Measurements from ENCODE around the gene ASCL1. TPM values are rescaled to one million over a fixed set of nuclear protein-coding genes. Genes with fewer than 3 reads are reported as not detected.
A peak's percentile ranks its signal among the peaks of the same experiment; 100 is the strongest.

The ASCL1 gene
- total RNA-seq, 1 donor from 2014 or later: not detected

DNA sequence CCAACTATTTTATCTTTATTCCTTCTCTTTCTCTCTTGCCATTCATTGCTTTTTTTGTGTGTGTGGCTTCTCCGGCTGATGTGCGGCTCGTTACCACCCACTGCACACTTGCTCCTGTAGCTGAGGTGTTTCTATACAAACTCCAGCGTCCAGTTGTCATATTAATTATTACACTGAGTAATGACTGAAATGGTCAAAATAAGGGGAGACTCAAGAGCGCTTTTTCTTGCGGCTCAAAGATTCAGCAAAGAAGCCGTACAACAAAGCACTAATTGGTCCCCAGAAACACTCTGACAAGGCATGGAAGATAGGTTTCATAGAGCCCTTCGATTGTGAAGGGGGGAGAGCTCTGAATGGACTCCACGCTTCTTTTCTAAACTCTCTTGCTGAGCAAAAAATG, 5.6 kb upstream of the ASCL1 start:
- DNase-seq (ENCODE audit: low read depth in 2 of 2): no peak

DNA sequence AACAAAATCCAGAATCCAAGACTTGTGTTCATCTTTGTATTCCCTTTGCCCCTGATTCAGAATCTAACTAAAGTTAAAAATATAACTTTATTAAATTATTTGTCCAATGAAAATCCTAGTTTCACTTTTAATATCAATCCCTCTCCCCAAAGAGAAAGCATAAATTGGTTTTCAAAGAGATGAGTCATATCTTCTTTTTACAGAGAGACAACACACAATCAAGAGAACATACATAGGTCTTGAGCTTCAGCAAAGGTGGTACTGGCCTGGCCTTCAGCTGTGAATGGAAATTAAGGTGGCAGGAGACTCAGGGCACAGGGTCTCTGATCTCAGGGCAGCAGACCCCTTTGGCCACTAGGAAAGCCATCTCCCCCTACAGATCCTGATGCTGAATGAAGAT, 4.3 kb upstream of the ASCL1 start:
- no peak for DNase-seq (ENCODE audit: low read depth in 2 of 2)

DNA sequence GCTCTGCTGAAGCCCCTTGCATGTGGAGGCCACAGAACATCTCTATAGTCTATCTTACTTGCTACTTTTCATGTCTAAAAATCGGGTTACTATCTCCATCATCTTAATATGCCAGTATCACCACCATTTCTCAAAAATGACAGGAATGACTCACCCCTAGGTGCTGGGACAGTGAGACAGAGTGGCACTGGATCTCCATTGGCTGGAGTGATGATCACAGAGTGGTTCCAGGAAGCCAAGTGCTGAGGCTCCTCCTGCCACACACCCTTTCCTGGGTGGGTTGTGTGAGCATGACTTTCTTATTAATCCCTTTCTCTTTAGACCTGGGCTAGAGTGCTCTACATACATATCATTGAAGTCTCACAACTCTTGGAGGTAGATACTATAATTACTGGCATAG, 3.3 kb upstream of the ASCL1 start:
- DNase-seq (ENCODE audit: low read depth in 2 of 2): no peak

DNA sequence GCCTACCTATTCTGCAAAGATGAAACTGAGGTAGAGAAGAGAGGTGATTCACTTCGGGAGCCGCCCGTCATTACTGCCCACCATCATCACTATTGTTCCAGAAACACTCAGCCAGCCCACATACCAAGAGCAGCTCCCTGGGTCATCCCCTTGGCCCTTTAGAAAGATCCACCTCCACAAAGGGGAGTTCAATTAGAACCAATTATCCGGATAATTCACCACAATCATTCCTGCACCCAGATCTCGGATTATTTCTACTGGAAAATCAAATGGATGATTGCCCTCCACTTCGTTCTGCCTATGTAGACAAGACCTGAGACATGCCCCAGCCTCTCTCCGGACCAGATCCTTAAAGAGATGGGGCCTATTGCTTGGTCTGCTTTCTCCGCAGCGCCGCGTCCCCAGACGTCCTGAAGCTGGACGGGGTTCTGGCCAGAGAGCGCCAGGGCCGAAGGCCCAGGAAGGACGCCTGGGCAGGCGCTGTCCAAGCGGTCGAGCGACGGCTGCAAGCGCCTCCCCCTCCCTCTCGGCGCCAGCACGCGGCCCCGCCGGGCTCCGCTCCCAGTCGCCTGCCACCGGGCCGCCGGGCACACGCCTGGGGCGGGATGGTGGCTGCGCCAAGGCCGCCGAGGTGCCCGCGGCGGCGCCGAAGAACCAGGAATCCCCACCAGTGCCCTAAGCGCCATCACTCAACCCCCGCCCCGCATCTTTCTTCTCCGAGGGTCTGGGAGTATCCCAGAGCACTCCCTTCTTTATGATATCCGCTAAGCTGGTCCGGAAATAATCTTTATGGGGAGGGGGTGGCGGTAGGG, 1.3 kb upstream of the ASCL1 start:
- no peak for DNase-seq (ENCODE audit: low read depth in 2 of 2)

DNA sequence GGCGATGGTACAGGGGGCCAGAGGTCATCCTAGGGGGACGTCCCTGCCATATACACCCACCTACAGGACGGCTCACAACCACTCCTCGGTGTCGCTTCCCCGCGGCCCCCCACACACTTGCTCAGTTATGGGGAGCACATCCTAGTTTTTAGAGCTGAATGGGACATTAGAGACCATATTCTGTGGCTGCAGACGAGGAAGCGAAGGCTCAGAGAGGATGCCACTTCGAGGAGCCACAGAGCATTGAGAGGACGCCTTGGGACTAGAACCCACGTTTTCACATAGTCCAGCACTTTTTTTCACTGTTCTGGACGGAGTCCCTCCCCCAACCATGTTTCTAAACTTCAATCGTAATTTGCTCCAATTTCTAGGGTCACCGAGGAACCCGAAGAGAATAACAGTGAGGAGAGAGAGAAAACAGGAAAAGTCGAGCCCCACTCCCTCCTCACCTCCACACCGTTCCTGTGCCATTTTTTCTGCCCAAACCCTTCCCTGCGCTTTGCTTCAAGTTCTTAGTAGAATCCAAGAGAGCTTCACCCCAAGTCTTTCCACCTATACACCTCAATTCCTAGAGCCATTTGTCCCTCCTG, 641 bp upstream of the ASCL1 start:
- no peak for DNase-seq (ENCODE audit: low read depth in 2 of 2)

DNA sequence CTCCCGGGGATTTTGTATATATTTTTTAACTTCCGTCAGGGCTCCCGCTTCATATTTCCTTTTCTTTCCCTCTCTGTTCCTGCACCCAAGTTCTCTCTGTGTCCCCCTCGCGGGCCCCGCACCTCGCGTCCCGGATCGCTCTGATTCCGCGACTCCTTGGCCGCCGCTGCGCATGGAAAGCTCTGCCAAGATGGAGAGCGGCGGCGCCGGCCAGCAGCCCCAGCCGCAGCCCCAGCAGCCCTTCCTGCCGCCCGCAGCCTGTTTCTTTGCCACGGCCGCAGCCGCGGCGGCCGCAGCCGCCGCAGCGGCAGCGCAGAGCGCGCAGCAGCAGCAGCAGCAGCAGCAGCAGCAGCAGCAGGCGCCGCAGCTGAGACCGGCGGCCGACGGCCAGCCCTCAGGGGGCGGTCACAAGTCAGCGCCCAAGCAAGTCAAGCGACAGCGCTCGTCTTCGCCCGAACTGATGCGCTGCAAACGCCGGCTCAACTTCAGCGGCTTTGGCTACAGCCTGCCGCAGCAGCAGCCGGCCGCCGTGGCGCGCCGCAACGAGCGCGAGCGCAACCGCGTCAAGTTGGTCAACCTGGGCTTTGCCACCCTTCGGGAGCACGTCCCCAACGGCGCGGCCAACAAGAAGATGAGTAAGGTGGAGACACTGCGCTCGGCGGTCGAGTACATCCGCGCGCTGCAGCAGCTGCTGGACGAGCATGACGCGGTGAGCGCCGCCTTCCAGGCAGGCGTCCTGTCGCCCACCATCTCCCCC, 777 bp downstream of the ASCL1 start:
- peak in 1 of 2 donors; percentile 43 for DNase-seq (ENCODE audit: low read depth in 2 of 2)

DNA sequence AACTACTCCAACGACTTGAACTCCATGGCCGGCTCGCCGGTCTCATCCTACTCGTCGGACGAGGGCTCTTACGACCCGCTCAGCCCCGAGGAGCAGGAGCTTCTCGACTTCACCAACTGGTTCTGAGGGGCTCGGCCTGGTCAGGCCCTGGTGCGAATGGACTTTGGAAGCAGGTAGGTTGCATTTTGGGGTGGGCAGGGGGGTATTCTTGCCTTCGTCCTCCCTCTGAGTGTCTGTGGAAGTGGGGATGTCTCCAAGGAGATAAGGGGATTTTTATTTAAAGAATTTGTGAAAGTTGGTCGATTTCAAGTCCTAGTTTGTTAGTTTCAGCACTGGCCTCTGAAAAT, 1.3 kb downstream of the ASCL1 start:
- no peak for DNase-seq (ENCODE audit: low read depth in 2 of 2)

DNA sequence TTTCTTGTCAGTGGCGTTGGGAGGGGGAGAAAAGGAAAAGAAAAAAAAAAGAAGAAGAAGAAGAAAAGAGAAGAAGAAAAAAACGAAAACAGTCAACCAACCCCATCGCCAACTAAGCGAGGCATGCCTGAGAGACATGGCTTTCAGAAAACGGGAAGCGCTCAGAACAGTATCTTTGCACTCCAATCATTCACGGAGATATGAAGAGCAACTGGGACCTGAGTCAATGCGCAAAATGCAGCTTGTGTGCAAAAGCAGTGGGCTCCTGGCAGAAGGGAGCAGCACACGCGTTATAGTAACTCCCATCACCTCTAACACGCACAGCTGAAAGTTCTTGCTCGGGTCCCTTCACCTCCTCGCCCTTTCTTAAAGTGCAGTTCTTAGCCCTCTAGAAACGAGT, 1.9 kb downstream of the ASCL1 start:
- no peak for DNase-seq (ENCODE audit: low read depth in 2 of 2)

DNA sequence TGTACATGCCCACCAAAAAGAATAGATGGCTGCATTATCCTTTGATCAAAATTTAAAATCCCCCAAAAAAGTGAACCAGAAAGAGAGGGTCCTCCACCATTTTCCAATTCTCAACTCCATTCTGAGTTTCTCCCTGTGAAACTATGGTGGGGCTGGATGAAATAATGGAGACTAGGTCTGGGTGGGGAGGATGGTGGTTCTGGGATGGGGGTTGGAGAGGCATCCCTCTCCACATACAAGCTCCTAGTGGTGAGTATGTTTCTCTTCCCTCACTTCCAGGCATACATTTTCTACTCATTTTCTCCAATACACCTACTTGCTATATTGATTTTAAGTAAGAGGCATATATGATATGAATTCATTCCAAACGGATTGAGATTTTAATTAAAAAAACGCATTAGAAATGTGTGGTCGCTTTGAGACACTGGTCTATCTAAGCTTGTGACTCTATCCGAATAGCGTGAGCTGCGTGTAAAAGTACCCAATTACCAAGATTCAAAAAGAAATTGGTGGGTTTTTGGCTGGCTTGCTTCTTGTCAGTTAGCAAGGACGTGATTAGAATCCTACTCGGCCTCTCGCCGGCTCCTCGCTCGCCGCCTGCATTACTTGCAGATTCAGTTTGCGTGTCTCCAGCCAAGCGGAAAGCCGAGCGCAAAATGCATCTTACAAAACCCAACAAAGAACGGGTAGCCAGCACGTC, 3.4 kb downstream of the ASCL1 start:
- DNase-seq (ENCODE audit: low read depth in 2 of 2): no peak

DNA sequence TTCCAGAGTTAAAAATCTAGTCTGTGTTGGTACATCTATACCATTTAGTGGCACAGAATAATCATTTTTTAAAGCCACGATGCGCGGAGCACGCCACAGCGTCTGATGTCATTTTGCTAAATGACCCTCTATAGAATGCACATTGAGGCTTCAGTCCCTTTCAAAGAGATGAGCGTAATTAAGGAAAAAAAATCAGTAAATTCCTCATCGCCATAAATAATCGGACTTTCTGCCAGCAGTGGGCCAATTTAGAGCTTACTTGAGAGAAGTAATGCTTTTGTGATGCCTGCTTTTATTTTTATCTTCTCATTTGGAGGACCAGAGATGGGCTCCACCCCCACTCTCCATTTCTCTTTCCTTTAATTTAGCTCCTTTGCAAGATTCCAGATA, 4.0 kb downstream of the ASCL1 start:
- DNase-seq (ENCODE audit: low read depth in 2 of 2): no peak

DNA sequence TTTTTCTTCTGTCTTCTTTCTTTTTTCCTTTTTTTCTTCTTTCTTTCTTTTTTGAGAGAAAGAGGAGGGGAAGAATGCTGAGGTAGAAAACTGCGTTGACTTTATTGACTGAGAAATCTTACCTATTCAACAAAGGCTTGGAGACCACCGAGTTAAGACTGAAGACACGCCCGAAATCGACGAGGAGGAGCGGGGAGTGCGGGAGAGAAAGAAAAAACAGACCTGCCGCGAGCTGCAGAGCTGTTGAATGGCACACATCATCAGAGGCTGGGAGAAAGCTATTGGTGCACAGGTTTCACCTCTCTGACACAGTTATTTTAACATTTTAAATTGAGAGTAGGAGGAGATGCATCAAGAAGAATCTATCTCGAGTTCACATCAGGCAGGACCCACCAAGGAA, 5.1 kb downstream of the ASCL1 start:
- DNase-seq (ENCODE audit: low read depth in 2 of 2): no peak

DNA sequence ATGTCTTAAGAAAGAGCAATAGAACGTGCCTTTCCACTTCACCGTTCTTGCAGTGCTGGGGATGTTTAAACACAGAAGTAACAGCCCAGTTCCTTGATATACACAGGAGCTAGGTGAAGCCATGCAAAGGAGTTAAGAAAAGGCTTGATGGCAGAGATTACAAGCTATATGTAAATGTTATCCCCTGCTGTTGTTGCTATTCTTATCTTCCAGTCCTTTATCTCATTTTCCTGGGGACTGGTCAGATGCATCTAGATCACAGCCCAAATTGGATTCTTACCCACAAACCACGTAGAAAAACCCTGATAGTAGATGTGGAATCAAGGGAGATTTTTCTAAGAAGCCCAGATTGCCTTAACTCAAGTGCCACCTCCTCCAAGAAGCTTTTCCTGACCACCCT, 5.5 kb downstream of the ASCL1 start:
- no peak for DNase-seq (ENCODE audit: low read depth in 2 of 2)

DNA sequence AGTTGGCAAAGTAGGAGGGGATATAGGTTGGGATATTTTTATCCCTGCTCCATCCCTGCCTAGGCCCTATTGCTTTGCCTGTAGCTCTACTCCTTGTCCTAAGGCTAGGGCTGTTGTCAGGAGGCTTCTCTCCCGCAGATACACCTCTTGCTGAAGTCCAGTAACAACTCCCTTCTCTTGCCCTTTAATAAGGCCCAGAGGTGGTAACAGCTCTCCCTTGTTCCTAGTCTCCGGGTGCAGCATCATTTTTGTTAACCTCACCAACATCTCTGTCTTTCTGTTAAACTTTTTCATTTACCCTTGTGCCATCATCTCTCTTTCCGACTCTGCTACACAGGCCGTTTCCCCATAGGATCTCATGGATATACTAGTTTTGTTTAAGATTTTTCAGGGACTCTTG, 6.3 kb downstream of the ASCL1 start:
- no peak for DNase-seq (ENCODE audit: low read depth in 2 of 2)

DNA sequence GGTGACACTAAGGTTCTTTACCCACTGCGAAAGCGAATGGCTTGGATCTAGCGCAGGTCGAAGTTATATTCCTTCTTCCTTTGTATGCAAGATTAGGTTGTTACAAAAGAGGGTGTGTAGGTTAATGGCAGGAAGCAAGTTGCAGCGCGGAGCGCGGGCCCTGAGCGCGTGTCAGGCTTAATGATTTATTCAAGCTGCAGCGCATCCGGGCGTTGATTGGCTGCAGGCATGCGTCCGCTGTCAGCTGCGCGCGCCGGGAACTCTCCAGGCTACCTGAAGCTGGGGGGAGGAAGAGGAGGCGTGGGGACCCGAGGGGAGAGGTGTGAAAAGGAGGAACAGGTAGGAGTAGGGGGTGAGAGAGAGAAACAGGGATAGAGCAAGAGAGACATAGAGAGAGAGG, 7.4 kb downstream of the ASCL1 start:
- DNase-seq (ENCODE audit: low read depth in 2 of 2): no peak

DNA sequence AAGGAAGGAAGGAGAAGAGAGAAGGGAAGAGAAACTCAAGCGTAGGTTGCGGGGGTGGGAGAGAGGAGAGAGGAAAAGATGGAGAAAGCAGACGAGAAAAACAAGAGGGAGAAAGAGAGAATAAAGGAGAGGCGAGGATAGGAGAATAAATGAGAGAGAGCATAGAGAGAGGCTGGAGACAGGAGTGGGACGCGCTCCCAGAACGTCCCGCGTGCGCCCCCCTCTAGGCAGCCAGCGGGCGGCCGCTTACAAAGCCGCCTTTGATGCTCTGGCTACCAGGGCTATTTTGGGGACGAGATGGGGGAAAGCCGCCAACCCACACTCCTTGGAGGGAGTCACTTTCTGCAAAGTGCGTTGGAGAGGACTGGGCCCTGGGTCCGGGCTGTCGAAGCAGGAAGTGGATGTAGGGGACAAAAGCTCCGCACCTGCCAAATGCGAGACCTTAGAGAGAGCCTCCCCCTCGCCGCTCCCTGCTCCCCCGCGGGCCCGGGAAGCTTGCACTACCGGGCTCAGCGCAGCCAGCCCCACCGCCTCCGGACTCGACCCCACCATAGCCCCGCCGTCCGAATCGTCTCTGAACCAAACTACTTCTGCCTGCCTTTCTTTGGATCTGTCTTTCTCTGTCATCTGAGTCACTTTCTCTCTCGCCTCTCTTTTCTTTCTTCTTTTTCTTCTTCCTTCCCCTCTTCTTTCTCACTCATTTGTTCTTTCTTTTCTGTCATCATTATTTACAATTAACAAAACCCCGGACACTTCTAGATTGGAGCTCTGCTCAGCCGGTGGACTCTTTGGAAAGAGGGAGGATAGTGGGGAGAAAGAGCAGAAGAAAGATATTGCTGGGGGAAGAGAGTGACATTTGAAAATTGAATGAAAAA, 8.0 kb downstream of the ASCL1 start:
- DNase-seq (ENCODE audit: low read depth in 2 of 2): no peak

DNA sequence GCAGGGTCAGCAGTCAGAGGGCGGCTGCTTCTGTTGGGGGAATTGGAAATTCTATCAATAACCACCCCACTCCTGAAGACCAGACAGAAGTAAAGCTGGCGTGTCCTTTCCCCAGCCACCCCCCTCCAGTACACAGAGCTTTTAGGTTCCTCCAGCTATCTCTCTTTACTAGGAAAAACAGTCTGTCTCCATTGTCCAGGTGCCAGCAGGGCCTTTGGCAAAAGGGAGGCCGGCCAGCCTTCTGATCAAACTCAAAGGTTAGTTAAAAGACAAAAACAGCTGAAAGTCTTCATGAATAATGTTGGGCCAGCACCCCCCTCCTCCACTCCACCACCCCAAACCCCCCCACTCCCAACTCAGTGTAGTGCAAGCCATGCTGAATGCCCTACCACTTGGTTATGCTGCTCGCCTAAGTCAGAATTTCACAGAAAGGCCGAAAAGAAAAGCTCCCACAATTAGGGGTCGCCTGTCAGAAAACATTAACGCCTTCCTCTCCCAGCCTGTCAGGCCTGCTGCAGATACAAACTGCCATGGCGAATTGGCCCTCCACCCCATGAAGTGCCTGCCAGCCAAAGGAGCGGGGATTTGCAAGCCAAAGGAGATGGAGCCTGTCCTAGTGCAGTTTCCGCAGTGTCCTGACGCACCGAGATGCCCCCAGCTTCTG, 8.9 kb downstream of the ASCL1 start:
- no peak for DNase-seq (ENCODE audit: low read depth in 2 of 2)

DNA sequence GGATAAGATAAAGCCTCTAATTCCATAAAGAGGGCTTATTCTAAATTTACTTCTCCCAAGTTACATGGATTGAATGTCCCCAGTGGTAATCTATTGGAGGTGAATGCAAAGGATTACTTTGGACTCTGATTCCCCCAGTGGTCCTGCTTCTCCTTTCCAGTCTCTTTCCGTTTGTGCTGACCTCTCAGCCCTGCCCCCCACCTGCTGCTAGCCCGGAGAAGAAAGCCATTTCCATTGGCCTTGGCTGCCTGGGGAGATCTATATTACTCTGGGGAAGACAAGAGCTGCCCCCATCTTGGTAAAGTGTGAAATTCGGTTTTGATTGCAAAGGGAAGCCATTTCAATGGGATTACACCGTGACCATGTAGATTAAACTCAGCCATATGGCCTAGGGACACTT, 13.3 kb downstream of the ASCL1 start:
- no peak for DNase-seq (ENCODE audit: low read depth in 2 of 2)

DNA sequence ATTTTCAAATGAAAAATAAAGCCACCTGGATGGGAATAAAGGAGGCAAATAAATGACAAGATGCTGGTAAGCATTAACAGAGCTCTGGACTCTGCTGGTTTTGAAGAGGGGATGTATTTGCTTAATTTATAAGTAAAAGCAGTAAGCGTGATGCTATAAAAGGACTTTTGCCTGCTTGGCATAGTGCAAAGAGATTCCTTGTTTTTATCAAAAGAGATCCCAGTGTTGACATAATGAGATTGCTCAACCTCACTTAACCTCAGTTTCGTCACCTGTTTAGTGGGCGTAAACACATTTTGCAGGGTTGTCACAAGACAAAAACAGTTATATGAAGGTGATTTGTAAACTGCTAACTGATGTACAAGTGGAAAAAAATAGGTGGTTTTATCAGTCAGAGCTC, 13.8 kb downstream of the ASCL1 start:
- DNase-seq (ENCODE audit: low read depth in 2 of 2): no peak

DNA sequence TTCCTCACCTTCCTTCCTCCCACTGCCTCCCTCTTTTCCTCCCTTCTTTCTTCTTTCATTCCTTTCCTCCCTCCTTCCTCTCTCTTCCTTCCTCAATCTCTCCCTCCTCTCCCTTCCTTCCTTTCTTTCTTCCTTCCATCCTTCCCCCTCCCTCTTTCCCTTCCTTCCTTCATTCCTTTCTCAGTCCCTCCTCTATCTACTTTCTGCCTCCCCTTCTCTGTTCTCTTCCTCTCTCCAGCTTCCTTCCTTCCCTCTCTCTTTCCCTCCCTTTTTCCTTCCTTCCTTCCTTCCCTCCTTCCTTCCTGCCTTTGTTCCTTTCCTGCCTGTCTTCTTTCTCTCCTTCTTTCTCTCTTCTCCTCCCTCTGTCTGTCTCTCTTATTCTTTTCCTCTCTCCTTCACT, 16.1 kb downstream of the ASCL1 start:
- DNase-seq (ENCODE audit: low read depth in 2 of 2): no peak

DNA sequence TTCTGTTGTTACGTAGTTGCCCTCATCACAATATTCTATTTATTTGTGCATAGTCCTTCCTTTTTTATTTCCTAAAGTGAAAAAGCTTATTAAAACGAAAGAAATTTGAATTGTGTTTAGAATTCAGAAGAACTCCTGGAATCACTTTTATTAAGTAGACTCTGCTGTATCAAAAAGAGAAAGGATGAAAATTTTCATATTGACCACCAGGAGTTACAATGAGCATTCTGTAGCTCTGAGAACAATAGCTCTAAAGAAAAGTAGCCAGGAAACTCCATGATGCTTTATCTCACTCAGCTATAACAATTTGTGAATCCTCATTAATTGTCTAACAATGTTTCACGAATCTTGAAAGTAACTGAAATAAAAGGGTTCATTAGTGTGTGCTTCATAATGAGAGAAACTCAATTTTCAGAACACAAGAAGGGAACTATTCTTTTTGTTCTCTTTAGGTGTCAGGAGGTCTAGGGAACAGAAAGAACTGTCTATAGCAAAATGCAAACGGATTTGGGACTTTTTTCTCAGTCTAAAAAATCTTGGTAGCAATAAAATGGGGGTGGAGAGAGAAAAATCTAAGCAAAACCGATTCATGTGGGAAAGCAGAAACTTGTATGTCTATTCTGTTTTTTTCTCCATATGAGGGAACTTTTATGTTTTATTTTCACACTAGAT, 19.3 kb downstream of the ASCL1 start:
- no peak for DNase-seq (ENCODE audit: low read depth in 2 of 2)

All from dermis microvascular lymphatic vessel endothelial cell (primary cell).